ENCODE results near the gene PACRG. TPM values are rescaled to one million over a fixed set of nuclear protein-coding genes. Genes with fewer than 3 reads are reported as not detected.

Gene PACRG
- total and polyA plus RNA-seq, 2 of the 8 experiments (the other 6 are each of a cell fraction or from before 2014, with no cell fraction given): 0.44 to 0.54 TPM

DNA sequence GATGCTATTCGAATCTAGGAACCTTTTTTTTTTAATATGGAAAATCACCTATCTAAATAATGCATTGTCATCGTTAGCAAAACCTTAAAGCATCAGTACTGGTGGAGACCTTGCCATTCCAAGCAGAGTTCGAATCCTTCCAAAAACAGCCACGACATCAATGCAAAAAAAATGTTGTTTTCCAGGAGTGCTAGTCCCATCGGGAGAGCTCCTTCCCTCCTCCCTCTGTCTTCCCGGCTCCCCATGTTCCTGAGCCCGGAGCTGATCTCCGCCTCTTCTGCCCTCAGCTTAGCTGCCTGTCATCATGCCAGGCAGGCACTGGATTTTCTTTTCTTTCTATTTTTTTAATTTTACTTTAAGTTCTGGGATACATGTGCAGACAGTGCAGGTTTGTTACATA lies 533.1 kb downstream of the PACRG start:
- H3K23me2 ChIP-seq (ENCODE audit: low read depth, low read length): peaks cover 9% of the 10 kb centered on the region; the same call in 1 of the 2 replicates
- H2BK5ac ChIP-seq (ENCODE audit: low read depth, low read length): no peak overlapping the region; the same call in 1 of the 2 replicates
- peak overlapping the region; percentile 36; the same call in 1 of the 2 replicates for H3K18ac ChIP-seq (ENCODE audit: extremely low read depth, low read length)
- DNase-seq (ENCODE audit: low read depth in 1 of 2, low spot score in 2 of 2): no peak
- H2BK15ac ChIP-seq (ENCODE audit: low read length): no peak overlapping the region
- H3K9ac ChIP-seq (replicated peaks in 1 of 4; ENCODE audit: extremely low read depth in 1 of 4, low read depth in 3 of 4, low read length in 3 of 4): no peak overlapping the region
- 4% methylated on average over 8 of the region's 8 CpGs; no CpG with 5 or more reads in 1 of the 2 experiments for WGBS, 2 experiments (ENCODE audit: extremely low coverage in 1 of 2, insufficient coverage in 1 of 2, insufficient read length in 1 of 2, insufficient replicate concordance in 2 of 2, low coverage in 1 of 2, low lambda C conversion rate in 2 of 2, missing lambda C conversion rate in 1 of 2)
- no peak overlapping the region for H3K23ac ChIP-seq (ENCODE audit: insufficient read length)
- H2AK5ac ChIP-seq (ENCODE audit: low read depth, low read length): no peak overlapping the region
- H3K79me1 ChIP-seq (ENCODE audit: low read depth, low read length): no peaks in the 10 kb centered on the region
- peak overlapping the region; percentile 75 to 85 for H3K4me2 ChIP-seq (ENCODE audit: insufficient read depth in 1 of 2, low read depth in 2 of 2, low read length in 2 of 2)
- H2BK12ac ChIP-seq (ENCODE audit: low read depth, low read length): peak overlapping the region; percentile 86
- H4K91ac ChIP-seq (replicated peaks; ENCODE audit: insufficient read length, low read length): no peak overlapping the region
- H3K79me2 ChIP-seq (ENCODE audit: control insufficient read depth in 1 of 2, insufficient read depth in 2 of 2, low read length in 2 of 2): no peaks in the 10 kb centered on the region
- peak overlapping the region; percentile 31 for H2BK120ac ChIP-seq (replicated peaks; ENCODE audit: low read depth, low read length)
- no peaks in the 10 kb centered on the region for H4K20me1 ChIP-seq (replicated peaks in 1 of 2; ENCODE audit: control insufficient read depth in 1 of 2, insufficient read depth in 2 of 2, low read length in 2 of 2)
- no peak overlapping the region for H3K14ac ChIP-seq (ENCODE audit: insufficient read length)
- H3K9me3 ChIP-seq (ENCODE audit: insufficient read depth in 2 of 2, low read depth in 1 of 2, low read length in 1 of 2): no peaks in the 10 kb centered on the region
- no peaks in the 10 kb centered on the region for H3K36me3 ChIP-seq (ENCODE audit: control insufficient read depth in 2 of 4, insufficient read depth in 4 of 4, low read length in 3 of 4)
- peaks cover 7 to 14% (median 11%) of the 10 kb centered on the region in 4 experiments for H3K27me3 ChIP-seq (replicated peaks in 1 of 4; ENCODE audit: control insufficient read depth in 3 of 4, extremely low read depth in 1 of 4, insufficient read depth in 3 of 4, low read length in 3 of 4)
- ChIA-PET CTCF (ENCODE audit: partially characterized antibody) (interaction anchor here (0.6 to 1.7 kb wide), 3 partner anchors 21 to 161 kb away, joined by 3 to 4 read pairs (median 3); no protein-coding TSS in a partner anchor), POLR2A (ENCODE audit: partially characterized antibody) (interaction anchor here (0.6 to 1.6 kb wide), 4 partner anchors 13 to 1870 kb away, joined by 3 to 5 read pairs (median 4); no protein-coding TSS in a partner anchor)
- peak; percentile 39 for FAIRE-seq
- no peak overlapping the region for H4K8ac ChIP-seq (ENCODE audit: extremely low read depth, insufficient read depth, low read length)
- no peak overlapping the region for H3K27ac ChIP-seq (ENCODE audit: low read depth, low read length)
- no peak overlapping the region for H2AFZ ChIP-seq (ENCODE audit: low read length)
- peak overlapping the region; percentile 2 to 56 (median 37); a peak in 7 of 8 replicates for H3K4me3 ChIP-seq (ENCODE audit: extremely low read depth in 1 of 4, insufficient read depth in 2 of 4, low read depth in 3 of 4, low read length in 4 of 4)
- no peak overlapping the region for H4K5ac ChIP-seq (ENCODE audit: insufficient read length, low read depth, low read length)
- peaks cover 3 to 21% (median 20%) of the 10 kb centered on the region in 4 experiments for H3K4me1 ChIP-seq (replicated peaks in 1 of 4; ENCODE audit: control insufficient read depth in 3 of 4, insufficient read depth in 4 of 4, low read length in 3 of 4)
- no peak overlapping the region for H3K56ac ChIP-seq (replicated peaks; ENCODE audit: insufficient read length, low read depth, low read length)
- no peak overlapping the region for H3K4ac ChIP-seq (replicated peaks; ENCODE audit: insufficient read length, low read depth, low read length)
- H2BK20ac ChIP-seq (ENCODE audit: low read length): peak overlapping the region; percentile 82
- TF ChIP-seq SP2 (IDR thresholded peaks at IDR 0.05; ENCODE audit: low read length) (no peak), SUZ12 (IDR thresholded peaks at IDR 0.05; ENCODE audit: low read length) (no peak), TAF1 (IDR thresholded peaks at IDR 0.05; ENCODE audit: low read depth, low read length) (peak; percentile 10; the same call in 1 of the 2 replicates)
